ENCODE results near the gene ARF5.

DNA sequence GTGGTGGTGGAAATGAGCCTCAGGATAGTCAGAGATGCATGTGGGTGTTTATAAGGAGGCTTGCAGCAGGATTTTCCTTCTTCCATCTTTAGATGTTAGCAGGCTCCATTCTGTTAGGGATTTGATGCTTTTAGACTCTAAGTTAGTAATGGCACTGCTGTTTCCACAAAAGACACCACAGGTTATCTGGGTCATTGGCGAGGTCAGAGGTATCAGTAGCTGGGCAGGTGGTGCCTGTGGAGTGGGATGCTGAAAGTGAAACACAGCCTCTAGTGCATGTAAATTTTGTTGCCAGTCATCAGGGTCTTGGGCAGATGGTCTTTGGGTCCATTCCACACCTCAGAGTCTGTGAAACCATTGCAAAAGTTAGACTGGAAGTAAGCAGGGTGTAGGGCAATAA lies 30.6 kb downstream of the ARF5 start:
- TF ChIP-seq, protein P1, sequence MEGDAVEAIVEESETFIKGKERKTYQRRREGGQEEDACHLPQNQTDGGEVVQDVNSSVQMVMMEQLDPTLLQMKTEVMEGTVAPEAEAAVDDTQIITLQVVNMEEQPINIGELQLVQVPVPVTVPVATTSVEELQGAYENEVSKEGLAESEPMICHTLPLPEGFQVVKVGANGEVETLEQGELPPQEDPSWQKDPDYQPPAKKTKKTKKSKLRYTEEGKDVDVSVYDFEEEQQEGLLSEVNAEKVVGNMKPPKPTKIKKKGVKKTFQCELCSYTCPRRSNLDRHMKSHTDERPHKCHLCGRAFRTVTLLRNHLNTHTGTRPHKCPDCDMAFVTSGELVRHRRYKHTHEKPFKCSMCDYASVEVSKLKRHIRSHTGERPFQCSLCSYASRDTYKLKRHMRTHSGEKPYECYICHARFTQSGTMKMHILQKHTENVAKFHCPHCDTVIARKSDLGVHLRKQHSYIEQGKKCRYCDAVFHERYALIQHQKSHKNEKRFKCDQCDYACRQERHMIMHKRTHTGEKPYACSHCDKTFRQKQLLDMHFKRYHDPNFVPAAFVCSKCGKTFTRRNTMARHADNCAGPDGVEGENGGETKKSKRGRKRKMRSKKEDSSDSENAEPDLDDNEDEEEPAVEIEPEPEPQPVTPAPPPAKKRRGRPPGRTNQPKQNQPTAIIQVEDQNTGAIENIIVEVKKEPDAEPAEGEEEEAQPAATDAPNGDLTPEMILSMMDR (IDR thresholded peaks at IDR 0.05): no peak
- TF ChIP-seq POLR2A (IDR thresholded peaks at IDR 0.05): no peak

Measured in right lobe of liver (tissue), 4 donors.